HEK293 (cell line): Measurements from ENCODE around the gene DPEP2.
A peak's percentile ranks its signal among the peaks of the same experiment; 100 is the strongest.
"Not testable (repeated sequence)": the region's sequence is repeated elsewhere in the genome, so short reads cannot be mapped to it uniquely, and the experiment has no call there.

Experiments used
- CTCF ChIA-PET: fragments of 350-600 bp; formaldehyde crosslinking; extraction: SDS; loops from one replicate; lab custom pipeline; 2021; ENCODE audit warnings: antibody characterized with exemption; lab: Yijun Ruan, JAX
- POLR2A ChIA-PET: fragments of 300-600 bp; formaldehyde crosslinking; extraction: SDS; loops from one replicate; lab custom pipeline; 2020; ENCODE audit warnings: antibody characterized with exemption, inconsistent platforms; lab: Yijun Ruan, JAX
- H3K27ac ChIP-seq: fragments of 200-500 bp; sonication (Bioruptor generic); 2 replicates; pipeline ENCODE4 v1.5.1; 2014; ENCODE audit warnings: low read depth, low read length, control low read depth, inconsistent platforms; ENCODE audit errors: extremely low read depth
- H3K36me3 ChIP-seq, 2 experiments: fragments of 200-500 bp in 1 of 2; sonication (Bioruptor generic) in 1 of 2; 1 replicate in 1 of 2; 2 replicates in 1 of 2; pipeline ENCODE4 v1.5.1; 2014 to 2017; ENCODE audit warnings: inconsistent platforms in 2 of 2, low read length in 2 of 2; ENCODE audit not compliant: control insufficient read depth in 2 of 2, insufficient read depth in 1 of 2
- H3K4me1 ChIP-seq: fragments of 200-500 bp; sonication (Bioruptor generic); 2 replicates; pipeline ENCODE4 v1.5.1; 2014; ENCODE audit warnings: mild to moderate bottlenecking, low read length, inconsistent platforms; ENCODE audit not compliant: control insufficient read depth, insufficient read depth
- H3K4me3 ChIP-seq: 2 replicates; pipeline ENCODE4 v1.5.1; 2011; ENCODE audit warnings: low read depth, mild to moderate bottlenecking, control low read depth, low read length, moderate library complexity
- H3K9me3 ChIP-seq: fragments of 200-500 bp; sonication (Bioruptor generic); 2 replicates; pipeline ENCODE4 v1.5.1; 2014; ENCODE audit warnings: low read depth, low read length, inconsistent platforms; ENCODE audit not compliant: control insufficient read depth, insufficient read depth
- GLI4 ChIP-seq: fragments of 450-650 bp; formaldehyde crosslinking; IDR thresholded peaks from 2 replicates; pipeline ENCODE4 v1.5.1; 2016; ENCODE audit warnings: missing biosample characterization, missing genetic modification characterization
- GLIS2 ChIP-seq: fragments of 450-650 bp; formaldehyde crosslinking; IDR thresholded peaks from 2 replicates; pipeline ENCODE4 v1.5.1; 2016; ENCODE audit warnings: missing biosample characterization, missing genetic modification characterization
- HIC1 ChIP-seq: fragments of 450-650 bp; formaldehyde crosslinking; IDR thresholded peaks from 2 replicates; pipeline ENCODE4 v1.5.1; 2016; ENCODE audit warnings: missing biosample characterization, missing genetic modification characterization
- KLF1 ChIP-seq: fragments of 450-650 bp; formaldehyde crosslinking; IDR thresholded peaks from 2 replicates; pipeline ENCODE4 v1.5.1; 2016; ENCODE audit warnings: missing biosample characterization, missing genetic modification characterization
- KLF10 ChIP-seq: fragments of 450-650 bp; IDR thresholded peaks from 2 replicates; pipeline ENCODE4 v1.5.1; 2018; ENCODE audit warnings: missing biosample characterization, mild to moderate bottlenecking, missing genetic modification characterization
- PRDM2 ChIP-seq: fragments of 450-650 bp; formaldehyde crosslinking; IDR thresholded peaks from 2 replicates; pipeline ENCODE4 v1.5.1; 2016; ENCODE audit warnings: missing biosample characterization, missing genetic modification characterization, borderline replicate concordance
- SETDB1 ChIP-seq: IDR thresholded peaks from one replicate; pipeline ENCODE4 v1.6.1; 2017; ENCODE audit warnings: mild to moderate bottlenecking, low read length, moderate library complexity, mixed read lengths; ENCODE audit not compliant: insufficient read length
- ZBTB8A ChIP-seq: fragments of 450-650 bp; formaldehyde crosslinking; IDR thresholded peaks from 2 replicates; pipeline ENCODE4 v1.5.1; 2016; ENCODE audit warnings: missing biosample characterization, missing genetic modification characterization
- ZNF19 ChIP-seq: fragments of 450-650 bp; formaldehyde crosslinking; IDR thresholded peaks from 2 replicates; pipeline ENCODE4; 2016; ENCODE audit warnings: missing biosample characterization, missing genetic modification characterization, low read depth
- ZNF214 ChIP-seq: fragments of 450-650 bp; formaldehyde crosslinking; IDR thresholded peaks from 2 replicates; pipeline ENCODE4 v1.5.1; 2017; ENCODE audit warnings: missing biosample characterization, mild to moderate bottlenecking, missing genetic modification characterization, borderline replicate concordance
- ZNF239 ChIP-seq: fragments of 450-650 bp; formaldehyde crosslinking; IDR thresholded peaks from 2 replicates; pipeline ENCODE4 v1.5.1; 2016; ENCODE audit warnings: missing biosample characterization, missing genetic modification characterization
- ZNF302 ChIP-seq: fragments of 450-650 bp; formaldehyde crosslinking; IDR thresholded peaks from 2 replicates; pipeline ENCODE4 v1.5.1; 2016; ENCODE audit warnings: missing biosample characterization, missing genetic modification characterization, low read depth
- ZNF335 ChIP-seq: fragments of 450-650 bp; formaldehyde crosslinking; conservative IDR thresholded peaks from 2 replicates; pipeline ENCODE4 v1.5.1; 2016; ENCODE audit warnings: missing biosample characterization, missing genetic modification characterization
- ZNF488 ChIP-seq: fragments of 450-650 bp; formaldehyde crosslinking; IDR thresholded peaks from 2 replicates; pipeline ENCODE4 v1.5.1; 2016; ENCODE audit warnings: missing biosample characterization, missing genetic modification characterization
- ZNF585B ChIP-seq: fragments of 450-650 bp; formaldehyde crosslinking; IDR thresholded peaks from 2 replicates; pipeline ENCODE4 v1.5.1; 2016; ENCODE audit warnings: missing biosample characterization, missing genetic modification characterization
- ZNF610 ChIP-seq: fragments of 450-650 bp; formaldehyde crosslinking; IDR thresholded peaks from 2 replicates; pipeline ENCODE4 v1.5.1; 2016; ENCODE audit warnings: missing biosample characterization, missing genetic modification characterization, borderline replicate concordance
- ZNF621 ChIP-seq: fragments of 450-650 bp; formaldehyde crosslinking; IDR thresholded peaks from 2 replicates; pipeline ENCODE4 v1.5.1; 2017; ENCODE audit warnings: missing biosample characterization, missing genetic modification characterization

Gene DPEP2

GRCh38 chr16:67998779-67999688, at the start of gene DPEP2:
DPEP2 (minus strand) TSS chr16:67999484; CDS start chr16:67993212, 6,272 bp downstream.
- ChIA-PET CTCF (interaction anchor here (0.6 to 1.5 kb wide), 3 partner anchors 39 to 478 kb away, joined by 3 to 6 read pairs (median 4); no protein-coding TSS in a partner anchor), POLR2A (interaction anchor here (0.7 to 1.3 kb wide), 2 partner anchors 21 to 30 kb away, joined by 3 to 5 read pairs; no protein-coding TSS in a partner anchor)
- not testable (repeated sequence) for H3K9me3 ChIP-seq, H3K27ac ChIP-seq
- 0 out of 2 replicates have a peak, but pooled peaks have one; percentile 16 for TF ChIP-seq ZNF585B (tag by site-specific recombination)
- TF ChIP-seq, all 188 proteins: peak for 1; not testable (repeated sequence) for 187
- H3K4me1 ChIP-seq, H3K36me3 ChIP-seq, H3K4me3 ChIP-seq: not testable (repeated sequence)

- no peak for TF ChIP-seq ZNF610
- TF ChIP-seq ZNF239 (tag by site-specific recombination) = no peak
- TF ChIP-seq ZBTB8A = no peak
- no peak for TF ChIP-seq GLI4 (tag by site-specific recombination)
- no peak for TF ChIP-seq GLIS2 (tag by site-specific recombination)
- TF ChIP-seq KLF1 (tag by site-specific recombination) = no peak
- no peak for TF ChIP-seq PRDM2 (tag by site-specific recombination)
- no peak for TF ChIP-seq HIC1
- no peak for TF ChIP-seq ZNF214 (tag by site-specific recombination)
- no peak for TF ChIP-seq KLF10 (tag by site-specific recombination)
- no peak for TF ChIP-seq ZNF302
- TF ChIP-seq ZNF19 (tag by site-specific recombination) = no peak
- TF ChIP-seq ZNF335 (tag by site-specific recombination) = no peak
- TF ChIP-seq ZNF488 (tag by site-specific recombination) = no peak
- no peak for TF ChIP-seq SETDB1
- TF ChIP-seq ZNF621 (tag by site-specific recombination) = no peak
- Histone ChIP-seq H3K4me3 (no peak overlapping the region), H3K36me3 (peaks cover 18 to 40% of the 10 kb centered on the region in 2 experiments; a peak in 2 of 3 replicates), H3K9me3 (no peaks in the 10 kb centered on the region), H3K4me1 (no peaks in the 10 kb centered on the region), H3K27ac (no peak overlapping the region)
- ChIA-PET POLR2A (no interaction called here), CTCF (interaction anchor here (0.6 kb wide), 1 partner anchor 12 kb away, joined by 3 read pairs; no protein-coding TSS in a partner anchor)
These were observed 48.7 kb upstream of the DPEP2 start for GRCh38 chr16:68047987-68048386.
